Loucy (cell line): Measurements from ENCODE around the gene PAQR7.

Experiments used
- EZH2phosphoT487 ChIP-seq: fragments of 200-600 bp; IDR thresholded peaks from 2 replicates; pipeline ENCODE4 v1.6.1; 2018; ENCODE audit warnings: antibody characterized with exemption, mild to moderate bottlenecking, moderate library complexity, borderline replicate concordance
- TF ChIP-seq, protein P1 (sequence below): fragments of 200-600 bp; sonication (generic); conservative IDR thresholded peaks from 2 replicates; pipeline ENCODE4 v1.5.1; 2014; ENCODE audit warnings: mild to moderate bottlenecking, antibody characterized with exemption, low read length

DNA sequence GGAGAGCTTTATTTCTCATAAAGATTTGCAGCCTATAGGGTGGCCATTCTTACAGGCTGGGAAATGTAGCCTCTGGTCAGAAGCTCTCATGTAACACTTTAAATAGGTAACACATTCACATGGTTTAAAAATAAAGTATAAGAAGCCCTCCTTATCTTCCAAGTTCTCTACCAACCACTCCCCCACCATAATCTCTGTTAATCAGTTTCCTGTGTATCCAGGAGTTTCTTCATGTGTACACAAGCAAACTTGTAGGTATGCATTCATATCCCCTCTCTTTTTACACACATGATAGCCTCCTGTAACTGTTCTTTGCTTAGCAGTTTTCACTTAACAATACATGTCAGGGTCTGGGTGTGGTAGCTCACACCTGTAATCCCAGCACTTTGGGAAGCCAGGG lies 35.7 kb upstream of the PAQR7 start:
- TF ChIP-seq, protein P1, sequence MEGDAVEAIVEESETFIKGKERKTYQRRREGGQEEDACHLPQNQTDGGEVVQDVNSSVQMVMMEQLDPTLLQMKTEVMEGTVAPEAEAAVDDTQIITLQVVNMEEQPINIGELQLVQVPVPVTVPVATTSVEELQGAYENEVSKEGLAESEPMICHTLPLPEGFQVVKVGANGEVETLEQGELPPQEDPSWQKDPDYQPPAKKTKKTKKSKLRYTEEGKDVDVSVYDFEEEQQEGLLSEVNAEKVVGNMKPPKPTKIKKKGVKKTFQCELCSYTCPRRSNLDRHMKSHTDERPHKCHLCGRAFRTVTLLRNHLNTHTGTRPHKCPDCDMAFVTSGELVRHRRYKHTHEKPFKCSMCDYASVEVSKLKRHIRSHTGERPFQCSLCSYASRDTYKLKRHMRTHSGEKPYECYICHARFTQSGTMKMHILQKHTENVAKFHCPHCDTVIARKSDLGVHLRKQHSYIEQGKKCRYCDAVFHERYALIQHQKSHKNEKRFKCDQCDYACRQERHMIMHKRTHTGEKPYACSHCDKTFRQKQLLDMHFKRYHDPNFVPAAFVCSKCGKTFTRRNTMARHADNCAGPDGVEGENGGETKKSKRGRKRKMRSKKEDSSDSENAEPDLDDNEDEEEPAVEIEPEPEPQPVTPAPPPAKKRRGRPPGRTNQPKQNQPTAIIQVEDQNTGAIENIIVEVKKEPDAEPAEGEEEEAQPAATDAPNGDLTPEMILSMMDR, result no peak
- TF ChIP-seq EZH2phosphoT487, result no peak
